Mesenteric fat pad (tissue), 1 donor: Measurements from ENCODE around the gene PGM2. TPM values are rescaled to one million over a fixed set of nuclear protein-coding genes. Genes with fewer than 3 reads are reported as not detected.
"Not testable (repeated sequence)": the region's sequence is repeated elsewhere in the genome, so short reads cannot be mapped to it uniquely, and the experiment has no call there.

Experiments used
- DNase-seq: peaks from one replicate; pipeline ENCODE4 v3.0.0-alpha.2; 2020; ENCODE audit warnings: low spot score
- total RNA-seq: library from RNA; stranded (reverse); fragmentation: NEBNext Ultra II Directional; extraction: Animal tissue kit (Norgen Biotek cat#: 25700); gene quantifications from one replicate; pipeline ENCODE4 v1.2.1, GENCODE V29; 2021
- donor health status: DM: yes; HTN: yes; CAD: no.

PGM2 gene
- total RNA-seq, 1 donor from 2014 or later, result 20.6 TPM

GRCh38 chr4:37816719-37817118 is 9.8 kb upstream of the PGM2 start:
- DNase-seq, result no peak

GRCh38 chr4:37818752-37819151 is 7.7 kb upstream of the PGM2 start:
- DNase-seq, result no peak

GRCh38 chr4:37820458-37820857 is 6.0 kb upstream of the PGM2 start:
- not testable (repeated sequence) for DNase-seq

- no peak for DNase-seq
Measured at GRCh38 chr4:37821953-37822605, 4.4 kb upstream of the PGM2 start.

GRCh38 chr4:37825501-37825900 is 985 bp upstream of the PGM2 start:
- not testable (repeated sequence) for DNase-seq

- no peak for DNase-seq
Measured at GRCh38 chr4:37825968-37826294, 555 bp upstream of the PGM2 start.

DNA sequence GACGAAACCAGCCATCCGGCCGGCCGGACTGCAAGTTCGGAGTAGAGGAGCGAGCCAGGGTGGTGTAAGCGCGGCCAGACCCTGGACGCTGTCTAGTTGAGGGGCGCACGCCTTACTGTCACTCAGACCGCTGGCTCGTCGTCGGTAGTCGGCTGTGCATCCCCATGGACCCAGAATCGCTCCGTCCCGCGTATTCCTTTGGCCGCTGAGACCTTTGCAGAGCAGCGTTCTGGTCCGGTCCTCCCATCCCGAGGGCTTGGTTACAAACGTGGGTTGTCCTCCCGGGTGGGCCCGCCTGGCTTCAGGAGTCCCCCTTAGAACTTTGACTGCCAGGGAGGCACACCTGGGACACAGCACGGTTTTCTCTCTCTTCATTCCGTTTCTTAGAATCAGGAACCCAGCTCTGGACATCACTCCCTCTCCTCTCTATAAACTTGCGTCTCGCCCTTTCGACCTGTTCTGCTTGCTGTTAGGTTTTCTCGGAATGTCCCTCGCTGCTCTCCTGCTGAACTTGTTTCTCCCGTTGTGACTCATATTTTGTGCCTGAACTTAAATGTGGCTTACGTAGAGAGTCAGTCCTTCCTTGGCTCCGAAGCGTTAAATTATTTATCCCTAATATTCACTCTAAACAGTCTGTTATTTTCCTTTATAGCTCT is 672 bp downstream of the PGM2 start:
- no peak for DNase-seq

DNA sequence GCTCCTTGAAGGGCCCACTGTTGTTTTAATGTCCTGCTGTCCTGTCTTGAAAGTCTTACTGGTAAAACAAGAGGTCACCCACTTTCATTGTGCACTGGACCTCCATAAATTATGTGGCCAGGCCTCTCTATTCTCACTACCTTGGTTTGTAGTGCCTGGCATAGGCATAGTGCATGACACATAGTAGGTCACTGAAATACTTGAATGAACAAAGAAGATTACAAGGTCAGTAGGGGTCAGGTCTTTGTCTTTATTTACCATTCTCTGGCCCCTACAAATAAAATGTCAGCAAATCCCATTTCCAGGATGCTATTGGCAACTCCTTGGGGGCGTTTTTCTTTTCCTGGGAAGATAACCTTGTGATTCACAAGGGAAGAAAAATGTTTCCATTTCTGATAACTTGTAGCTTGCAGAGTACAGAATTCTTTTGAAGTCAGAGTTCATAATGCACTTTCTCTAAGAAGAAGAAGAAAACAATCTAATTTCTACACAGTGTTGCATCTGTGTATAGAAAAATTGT is 1.4 kb downstream of the PGM2 start:
- no peak for DNase-seq

DNA sequence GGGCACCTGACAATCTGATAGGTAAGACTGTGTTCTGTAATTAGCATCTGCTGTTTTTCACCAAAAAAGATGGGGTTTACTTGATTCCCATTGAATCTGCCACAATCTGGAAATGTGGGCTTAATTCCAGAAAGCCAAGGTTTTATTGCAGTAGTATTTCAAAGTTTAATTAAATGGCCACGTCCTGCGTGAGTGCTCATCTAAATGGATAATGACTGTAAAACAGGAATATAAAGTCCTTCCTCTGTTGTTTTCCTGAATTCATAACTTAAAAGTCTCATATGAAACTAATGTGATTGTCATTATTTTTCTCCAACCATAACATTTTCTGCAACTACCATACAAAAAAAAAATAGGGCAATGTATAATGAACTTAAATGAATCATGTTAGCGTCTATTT is 2.4 kb downstream of the PGM2 start:
- DNase-seq, result no peak

- no peak for DNase-seq
Measured at GRCh38 chr4:37830640-37831039, 4.2 kb downstream of the PGM2 start.

GRCh38 chr4:37835031-37835430 is 8.5 kb downstream of the PGM2 start:
- no peak for DNase-seq

DNA sequence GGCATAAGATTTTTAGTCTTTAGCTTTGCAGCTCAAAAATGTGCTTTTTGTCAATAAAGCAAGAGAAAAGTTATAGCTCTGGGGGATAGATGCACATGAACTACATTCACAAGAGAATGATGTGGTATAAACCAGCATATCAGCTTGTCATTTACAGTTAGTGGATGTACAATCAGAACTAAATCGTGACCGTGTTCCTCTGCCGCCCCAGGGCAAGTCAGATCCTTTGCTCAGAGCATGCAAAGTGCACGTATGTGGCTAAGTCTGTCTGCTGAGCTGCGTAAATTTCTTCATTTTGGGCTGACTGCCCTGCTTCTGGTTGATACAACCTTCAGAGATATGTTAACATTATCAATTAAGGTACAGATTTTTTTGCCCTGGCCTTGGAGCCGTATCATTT is 9.3 kb downstream of the PGM2 start:
- DNase-seq, result no peak

GRCh38 chr4:37836274-37836673 is 9.8 kb downstream of the PGM2 start:
- DNase-seq, result no peak

DNA sequence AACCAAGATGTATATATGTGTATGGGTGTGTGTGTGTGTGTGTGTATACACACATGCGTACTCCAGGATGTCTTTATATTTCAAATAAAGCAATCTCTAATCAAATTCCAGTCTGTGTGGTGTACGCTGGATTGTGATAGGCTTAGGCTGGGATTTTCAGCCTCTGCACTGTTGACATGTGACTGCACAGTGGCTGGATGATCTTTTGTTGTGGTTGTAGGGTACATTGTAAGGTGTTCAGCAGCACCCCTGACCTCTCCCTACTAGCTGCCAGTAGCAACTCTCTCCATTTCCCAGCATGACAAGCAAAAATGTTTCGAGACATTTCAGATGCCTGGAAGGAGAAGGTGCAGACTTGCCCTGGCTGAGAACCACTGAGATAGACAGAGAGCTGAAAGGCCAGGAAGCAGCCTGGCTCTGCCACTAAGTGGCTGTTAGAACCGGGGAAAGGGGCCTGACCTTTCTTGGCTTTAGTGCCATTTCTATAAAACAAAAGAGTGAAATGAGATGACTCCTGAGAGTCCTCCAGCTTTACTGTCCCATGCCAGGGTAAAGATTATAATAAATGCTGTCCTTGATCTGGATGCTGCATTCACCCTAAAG is 10.5 kb downstream of the PGM2 start:
- no peak for DNase-seq

GRCh38 chr4:37837446-37837845 is 11.0 kb downstream of the PGM2 start:
- no peak for DNase-seq

DNA sequence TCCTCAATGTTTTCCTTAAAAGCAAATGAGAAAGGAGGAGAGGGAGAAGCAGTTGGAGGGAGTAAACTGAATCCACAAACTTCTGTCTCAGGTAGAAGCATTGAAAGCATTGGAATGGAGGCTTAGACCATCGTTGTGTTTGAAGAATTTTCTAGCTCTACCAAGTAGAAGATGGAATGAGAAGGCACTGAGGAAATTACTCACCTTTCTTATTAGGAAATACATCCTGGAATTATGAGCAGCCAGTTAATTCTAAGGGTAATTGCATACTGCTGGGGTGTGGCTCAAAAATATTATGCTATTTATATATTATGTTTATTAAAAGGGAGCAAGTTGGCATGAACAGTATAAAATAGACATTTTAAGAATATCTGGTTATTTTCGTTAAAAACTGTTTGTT is 12.9 kb downstream of the PGM2 start:
- DNase-seq, result no peak

DNA sequence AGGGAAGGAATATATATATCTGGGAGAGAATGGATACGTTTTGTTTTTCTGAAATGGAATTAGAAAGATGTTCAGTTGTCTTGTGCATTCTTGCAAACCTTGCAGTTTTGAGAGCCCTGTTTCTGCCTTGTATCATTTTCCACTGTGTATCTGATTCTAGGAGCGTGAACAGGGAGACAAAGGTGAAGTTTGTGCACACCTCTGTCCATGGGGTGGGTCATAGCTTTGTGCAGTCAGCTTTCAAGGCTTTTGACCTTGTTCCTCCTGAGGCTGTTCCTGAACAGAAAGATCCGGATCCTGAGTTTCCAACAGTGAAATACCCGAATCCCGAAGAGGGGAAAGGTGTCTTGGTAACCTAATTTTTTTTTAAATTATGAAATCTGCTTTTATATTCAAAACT is 17.7 kb downstream of the PGM2 start:
- no peak for DNase-seq

GRCh38 chr4:37845201-37845600 is 18.7 kb downstream of the PGM2 start:
- DNase-seq, result no peak

DNA sequence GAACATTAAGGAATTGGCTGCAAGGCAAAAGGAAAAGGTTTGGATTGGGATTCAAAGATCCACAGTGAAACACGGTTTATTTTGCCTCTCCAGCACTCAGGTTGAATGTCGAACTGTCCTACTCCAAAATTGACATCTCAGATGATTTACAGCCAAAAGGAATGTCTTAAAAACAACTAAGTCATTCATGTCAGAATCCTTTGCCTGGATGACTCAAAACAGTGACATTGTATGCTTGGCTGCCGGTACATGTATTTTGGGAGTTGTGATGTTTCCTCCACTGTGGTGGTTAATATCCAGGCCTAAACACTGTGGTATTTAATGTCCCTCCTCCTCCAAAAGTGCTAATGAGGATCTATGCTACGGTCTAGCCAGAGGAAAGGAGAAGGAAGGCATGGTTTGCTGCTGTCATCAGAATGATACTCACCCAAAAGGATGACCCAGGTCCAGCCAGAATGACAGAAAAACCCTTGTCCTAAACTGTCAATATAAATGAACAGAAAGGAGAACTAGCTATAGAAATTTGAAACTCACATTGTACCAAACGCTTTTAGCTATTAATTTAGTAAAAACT is 20.9 kb downstream of the PGM2 start:
- DNase-seq, result no peak

DNA sequence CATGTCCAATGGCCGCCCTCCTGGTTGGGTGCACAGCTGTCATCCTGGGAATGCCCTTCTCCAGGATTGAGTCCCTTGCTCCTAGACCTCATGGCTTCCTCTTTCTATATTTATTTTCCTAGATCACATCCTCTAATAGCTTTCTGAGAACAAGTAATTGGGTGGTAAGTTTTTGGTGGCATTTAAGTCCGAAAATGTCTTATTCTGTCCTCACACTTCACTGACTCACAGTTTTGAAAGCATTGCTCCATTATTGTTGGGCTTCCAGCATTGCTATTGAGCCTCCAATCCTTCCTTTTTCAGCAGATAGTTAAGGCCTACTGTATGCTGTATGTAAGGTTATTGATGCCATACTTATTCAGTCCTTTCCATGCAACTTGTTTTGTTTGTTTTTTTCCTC is 25.9 kb downstream of the PGM2 start:
- no peak for DNase-seq

DNA sequence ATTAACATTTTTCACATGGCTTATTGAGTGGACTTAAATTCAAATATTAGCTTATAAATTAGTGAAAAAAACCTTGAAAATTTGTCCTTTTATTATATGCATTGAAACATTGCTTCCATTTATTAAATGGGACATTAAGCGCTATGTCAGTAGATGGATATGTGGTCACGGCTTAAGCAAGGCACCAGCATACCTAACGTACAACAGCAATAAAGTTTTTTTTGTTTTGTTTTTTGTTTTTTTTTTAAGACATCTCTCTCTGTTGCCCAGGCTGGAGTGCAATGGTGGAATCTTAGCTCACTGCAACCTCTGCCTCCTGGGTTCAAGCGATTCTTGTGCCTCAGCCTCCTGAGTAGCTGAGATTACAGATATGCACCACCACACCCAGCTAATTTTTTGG is 31.6 kb downstream of the PGM2 start:
- DNase-seq, result no peak

- DNase-seq, result no peak
Measured at GRCh38 chr4:37858872-37859271, 32.4 kb downstream of the PGM2 start.
